ENCODE measurements around the gene LARGE1.

LARGE1 gene

DNA sequence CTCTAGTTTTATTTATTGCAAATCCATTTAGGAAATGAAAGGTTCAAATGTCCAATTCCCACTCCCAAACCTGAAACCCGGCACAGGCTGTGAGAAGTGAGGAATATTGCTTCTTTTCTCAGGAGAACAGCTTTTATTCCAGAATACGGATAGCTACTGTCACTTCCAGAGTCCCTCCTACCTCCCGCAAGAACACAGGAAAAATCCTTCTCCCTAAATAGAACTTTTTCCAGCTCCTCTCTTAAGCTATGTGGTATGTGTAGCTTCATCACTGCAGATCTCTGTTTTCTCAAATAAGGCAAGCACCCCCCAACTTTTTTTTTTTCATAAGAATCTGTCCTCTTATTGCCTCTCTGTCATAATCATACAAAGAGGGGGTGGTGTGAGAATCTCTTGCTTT lies 126.8 kb downstream of the LARGE1 start:
- DNase-seq (ENCODE audit: insufficient read length, low spot score) (no peak), FAIRE-seq (no peak)
- TF ChIP-seq POLR2A (IDR thresholded peaks at IDR 0.05; ENCODE audit: low read depth, low read length): no peak

GRCh38 chr22:33792832-33793231 lies 127.4 kb downstream of the LARGE1 start:
- DNase-seq (ENCODE audit: insufficient read length, low spot score) (no peak), FAIRE-seq (no peak)
- TF ChIP-seq POLR2A (IDR thresholded peaks at IDR 0.05; ENCODE audit: low read depth, low read length): no peak

DNA sequence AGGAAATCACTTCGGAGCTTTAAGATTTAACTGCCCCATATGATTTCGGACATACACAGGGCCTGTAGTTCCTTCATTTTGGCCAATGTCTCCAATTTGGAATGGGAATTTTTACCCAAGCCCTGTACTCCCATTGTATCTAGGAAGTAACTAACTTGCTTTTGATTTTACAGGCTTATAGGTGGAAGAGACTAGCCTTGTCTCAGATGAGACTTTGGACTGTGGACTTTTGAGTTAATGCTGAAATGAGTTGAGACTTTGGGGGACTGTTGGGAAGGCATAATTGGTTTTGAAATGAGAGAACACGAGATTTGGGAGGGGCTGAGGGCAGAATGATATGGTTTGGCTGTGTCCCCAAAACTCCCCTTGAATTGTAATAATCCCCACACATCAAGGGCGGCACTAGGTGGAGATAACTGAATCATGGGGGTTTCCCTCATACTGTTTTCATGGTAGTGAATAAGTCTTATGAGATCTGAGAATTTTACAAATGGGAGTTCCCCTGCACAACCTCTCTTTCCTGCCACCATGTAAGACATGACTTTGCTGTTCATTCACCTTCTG lies 130.5 kb downstream of the LARGE1 start:
- FAIRE-seq: no peak
- TF ChIP-seq POLR2A (IDR thresholded peaks at IDR 0.05; ENCODE audit: low read depth, low read length): no peak

GRCh38 chr22:33788927-33789326 lies 131.3 kb downstream of the LARGE1 start:
- no peak for TF ChIP-seq POLR2A (IDR thresholded peaks at IDR 0.05; ENCODE audit: low read depth, low read length)
- no peak for FAIRE-seq
- DNase-seq (ENCODE audit: insufficient read length, low spot score): no peak

More for the DNA sequence above, 130.5 kb downstream of the LARGE1 start:
- no peak for DNase-seq (ENCODE audit: insufficient read length, low spot score)

- DNase-seq (ENCODE audit: insufficient read length, low spot score) (no peak), FAIRE-seq (no peak)
- TF ChIP-seq POLR2A (IDR thresholded peaks at IDR 0.05; ENCODE audit: low read depth, low read length): no peak
Observed at GRCh38 chr22:33787645-33788456, 132.4 kb downstream of the LARGE1 start.

DNA sequence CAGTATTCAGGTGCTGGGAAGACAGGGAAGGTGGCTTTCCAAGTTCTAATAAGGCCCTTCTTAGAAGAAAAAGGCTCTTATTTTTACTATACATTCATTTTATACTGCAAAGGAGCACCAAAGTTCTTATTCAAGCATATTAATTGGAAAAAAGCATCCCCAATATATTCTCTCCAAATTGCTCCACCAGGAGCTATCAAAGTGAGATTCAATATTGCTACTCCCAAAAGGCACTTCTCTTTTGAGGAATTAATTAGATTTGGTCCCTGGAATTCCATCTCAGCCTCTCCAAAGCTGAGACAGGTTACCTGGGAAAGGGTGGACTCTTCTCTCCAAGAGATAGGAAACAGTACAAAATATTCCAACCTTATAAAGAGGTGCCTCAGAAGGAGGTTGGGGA lies 134.1 kb downstream of the LARGE1 start:
- FAIRE-seq (no peak), DNase-seq (ENCODE audit: insufficient read length, low spot score) (no peak)
- no peak for TF ChIP-seq POLR2A (IDR thresholded peaks at IDR 0.05; ENCODE audit: low read depth, low read length)

DNA sequence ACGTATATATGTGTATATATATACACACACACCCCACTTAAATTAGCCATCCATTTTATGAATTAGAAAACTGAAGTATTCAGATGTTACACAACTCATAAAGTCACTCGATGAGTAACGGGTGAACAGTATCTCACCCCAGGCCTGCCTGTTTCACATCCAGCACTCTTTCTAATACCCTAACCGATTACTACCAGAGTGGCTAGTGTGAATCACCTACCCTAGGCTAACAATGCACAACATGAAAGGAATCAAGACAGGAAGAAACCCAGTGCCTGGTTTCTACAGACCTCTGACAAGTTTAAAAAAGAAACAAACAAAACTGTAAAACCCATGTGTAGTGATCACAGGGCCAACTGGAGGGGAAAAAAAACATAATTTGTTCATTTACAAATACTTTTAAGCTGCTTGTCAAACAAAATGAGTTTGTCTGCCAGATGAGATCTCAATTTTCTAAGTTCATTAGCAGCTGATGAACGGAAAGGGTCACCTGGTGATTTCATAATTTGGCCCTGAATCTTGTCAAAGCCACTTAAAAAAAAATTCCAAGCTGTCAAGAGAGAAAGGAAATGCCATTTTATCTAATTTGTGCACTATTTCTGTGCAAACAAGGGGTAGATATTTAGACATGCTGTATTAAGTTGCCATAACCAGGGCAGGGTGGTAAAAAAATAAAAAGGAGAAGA lies 134.8 kb downstream of the LARGE1 start:
- no peak for TF ChIP-seq POLR2A (IDR thresholded peaks at IDR 0.05; ENCODE audit: low read depth, low read length)
- DNase-seq (ENCODE audit: insufficient read length, low spot score): peak; percentile 51
- peak; percentile 53 for FAIRE-seq

GRCh38 chr22:33781411-33781810 lies 138.9 kb downstream of the LARGE1 start:
- FAIRE-seq (no peak), DNase-seq (ENCODE audit: insufficient read length, low spot score) (no peak)
- TF ChIP-seq POLR2A (IDR thresholded peaks at IDR 0.05; ENCODE audit: low read depth, low read length): no peak

GRCh38 chr22:33780531-33781136 lies 139.6 kb downstream of the LARGE1 start:
- FAIRE-seq (no peak), DNase-seq (ENCODE audit: insufficient read length, low spot score) (no peak)
- TF ChIP-seq POLR2A (IDR thresholded peaks at IDR 0.05; ENCODE audit: low read depth, low read length): no peak

DNA sequence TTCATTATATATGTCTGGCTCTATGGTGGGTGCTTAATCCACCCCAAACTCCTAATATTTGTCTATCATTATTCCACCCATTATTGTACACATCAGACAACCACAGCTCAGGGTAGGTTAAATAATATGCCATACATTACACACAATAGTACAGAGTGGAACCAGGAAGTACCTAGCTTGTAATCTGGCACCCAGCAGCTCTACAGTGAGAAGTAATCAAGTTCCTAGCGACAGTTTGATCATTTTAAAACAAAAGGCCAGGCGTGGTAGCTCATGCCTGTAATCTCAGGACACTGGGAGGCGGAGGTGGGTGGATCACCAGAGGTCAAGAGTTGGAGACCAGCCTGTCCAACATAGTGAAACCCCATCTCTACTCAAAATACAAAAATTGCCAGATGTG lies 141.0 kb downstream of the LARGE1 start:
- TF ChIP-seq POLR2A (IDR thresholded peaks at IDR 0.05; ENCODE audit: low read depth, low read length): no peak
- FAIRE-seq (no peak), DNase-seq (ENCODE audit: insufficient read length, low spot score) (no peak)

DNA sequence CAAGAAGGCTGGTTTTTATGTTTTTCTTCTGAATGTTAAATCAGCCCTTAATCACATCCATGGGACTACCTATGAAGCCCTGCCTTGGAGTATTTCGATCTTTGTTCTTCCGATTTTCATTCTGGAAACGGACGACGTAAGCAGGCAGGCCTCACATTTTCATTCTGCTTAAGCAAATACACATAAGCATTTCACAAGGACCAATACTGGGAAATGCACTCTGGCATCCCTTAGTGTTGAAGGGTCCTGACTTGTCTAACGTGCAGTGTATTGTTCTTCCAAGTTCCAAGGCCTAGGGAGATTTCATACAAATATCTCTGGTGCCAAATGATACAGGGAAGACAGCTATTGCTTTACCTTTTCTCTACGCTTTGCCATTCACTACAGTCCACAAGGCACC lies 143.8 kb downstream of the LARGE1 start:
- TF ChIP-seq POLR2A (IDR thresholded peaks at IDR 0.05; ENCODE audit: low read depth, low read length): no peak
- DNase-seq (ENCODE audit: insufficient read length, low spot score) (no peak), FAIRE-seq (no peak)

DNA sequence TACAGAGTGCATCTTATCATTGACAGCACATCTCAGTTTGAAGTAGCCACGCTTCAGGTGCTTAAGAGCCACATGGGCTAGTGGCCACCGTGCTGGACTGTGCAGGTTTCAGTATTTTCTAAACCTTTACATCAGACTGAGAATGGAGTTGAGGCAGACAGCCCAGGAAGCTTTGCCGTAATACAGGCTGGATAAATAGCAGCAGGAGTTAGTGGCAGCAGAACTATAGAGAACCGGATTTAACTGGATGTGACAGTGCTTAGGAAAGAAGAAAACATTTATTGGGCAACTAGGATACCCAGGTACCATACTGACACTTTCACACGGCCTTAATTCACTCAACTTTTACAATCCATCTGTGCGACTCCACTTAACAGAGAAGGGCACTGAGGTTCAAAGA lies 145.5 kb downstream of the LARGE1 start:
- no peak for TF ChIP-seq POLR2A (IDR thresholded peaks at IDR 0.05; ENCODE audit: low read depth, low read length)
- FAIRE-seq (no peak), DNase-seq (ENCODE audit: insufficient read length, low spot score) (no peak)

- DNase-seq (ENCODE audit: insufficient read length, low spot score): no peak
- FAIRE-seq: no peak
- TF ChIP-seq POLR2A (IDR thresholded peaks at IDR 0.05; ENCODE audit: low read depth, low read length): no peak
Observed at GRCh38 chr22:33772745-33773144, 147.5 kb downstream of the LARGE1 start.

- no peak for FAIRE-seq
- no peak for TF ChIP-seq POLR2A (IDR thresholded peaks at IDR 0.05; ENCODE audit: low read depth, low read length)
- no peak for DNase-seq (ENCODE audit: insufficient read length, low spot score)
Observed at GRCh38 chr22:33771136-33771535, 149.1 kb downstream of the LARGE1 start.
